Neural cell (in vitro differentiated cells): ENCODE measurements around the gene CIT. TPM values are rescaled to one million over a fixed set of nuclear protein-coding genes. Genes with fewer than 3 reads are reported as not detected.

Experiments
- H2AFZ ChIP-seq: fragments of 200-600, 300-800 bp; sonication (generic), shearing (Covaris generic); 2 replicates; pipeline ENCODE4 v1.6.0; 2014; ENCODE audit warnings: low read depth, mild to moderate bottlenecking, antibody characterized with exemption, low read length, moderate library complexity
- H3F3A ChIP-seq: fragments of 200-600 bp; shearing (Covaris generic); 2 replicates; pipeline ENCODE4 v1.6.1; 2016; ENCODE audit warnings: mild to moderate bottlenecking, moderate library complexity, mixed read lengths, antibody characterized with exemption, low read length; ENCODE audit not compliant: insufficient read depth, poor library complexity, severe bottlenecking
- H3K27ac ChIP-seq: fragments of 200-600, 300-800 bp; sonication (generic), shearing (Covaris generic); 2 replicates; pipeline ENCODE4 v1.5.1; 2014; ENCODE audit warnings: mild to moderate bottlenecking, low read length, moderate library complexity
- H3K27me3 ChIP-seq: fragments of 300-800, 200-600 bp; sonication (generic), shearing (Covaris generic); 2 replicates; pipeline ENCODE4 v1.6.0; 2014; ENCODE audit warnings: mild to moderate bottlenecking, low read depth, low read length, moderate library complexity; ENCODE audit not compliant: insufficient read depth
- H3K36me3 ChIP-seq: fragments of 300-800, 200-600 bp; sonication (generic), shearing (Covaris generic); 2 replicates; pipeline ENCODE4 v1.5.1; 2014; ENCODE audit warnings: mild to moderate bottlenecking, antibody characterized with exemption, low read length, moderate library complexity; ENCODE audit not compliant: insufficient read depth
- H3K4me2 ChIP-seq: fragments of 300-800, 200-600 bp; sonication (generic), shearing (Covaris generic); 2 replicates; pipeline ENCODE4 v1.6.0; 2014; ENCODE audit warnings: mild to moderate bottlenecking, low read length
- H3K4me3 ChIP-seq: fragments of 300-800, 200-600 bp; sonication (generic), shearing (Covaris generic); 2 replicates; pipeline ENCODE4 v1.5.1; 2014; ENCODE audit warnings: mild to moderate bottlenecking, low read length, moderate library complexity
- H3K79me2 ChIP-seq: fragments of 200-600 bp; shearing (Covaris generic); replicated peaks from 2 replicates; pipeline ENCODE4 v1.6.0; 2014; ENCODE audit warnings: mild to moderate bottlenecking, low read length, moderate library complexity; ENCODE audit not compliant: insufficient read depth
- H3K9ac ChIP-seq: fragments of 300-800, 200-600 bp; sonication (generic), shearing (Covaris generic); 2 replicates; pipeline ENCODE4 v1.6.1; 2016; ENCODE audit warnings: mild to moderate bottlenecking, low read length, mixed read lengths
- H3K9me2 ChIP-seq: fragments of 200-600 bp; shearing (Covaris generic); 2 replicates; pipeline ENCODE4 v1.6.1; 2016; ENCODE audit warnings: mild to moderate bottlenecking, low read length, mixed read lengths; ENCODE audit not compliant: insufficient read depth
- H3K9me3 ChIP-seq: fragments of 200-600, 300-800 bp; sonication (generic), shearing (Covaris generic); 2 replicates; pipeline ENCODE4 v1.6.1; 2016; ENCODE audit warnings: mild to moderate bottlenecking, mixed run types, low read length, moderate library complexity, mixed read lengths
- H4K20me1 ChIP-seq: fragments of 200-600 bp; shearing (Covaris generic); 2 replicates; pipeline ENCODE4 v1.6.1; 2016; ENCODE audit warnings: mild to moderate bottlenecking, mixed run types; ENCODE audit not compliant: insufficient read depth
- CTCF ChIP-seq: fragments of 450-650 bp; IDR thresholded peaks from 2 replicates; pipeline ENCODE4 v1.5.1; 2014; ENCODE audit warnings: antibody characterized with exemption, mild to moderate bottlenecking, moderate library complexity; ENCODE audit not compliant: poor library complexity, severe bottlenecking
- EP300 ChIP-seq: fragments of 450-650 bp; conservative IDR thresholded peaks from 2 replicates; pipeline ENCODE4 v1.6.1; 2014; ENCODE audit warnings: antibody characterized with exemption, mild to moderate bottlenecking, moderate library complexity; ENCODE audit not compliant: poor library complexity, severe bottlenecking
- EZH2 ChIP-seq: fragments of 200-600, 300-800 bp; shearing (Covaris generic), sonication (generic); IDR thresholded peaks from 2 replicates; pipeline ENCODE4 v1.6.1; 2014; ENCODE audit warnings: antibody characterized with exemption, low read length, borderline replicate concordance, mild to moderate bottlenecking; ENCODE audit not compliant: insufficient read depth, poor library complexity, severe bottlenecking
- MXI1 ChIP-seq: fragments of 450-650 bp; conservative IDR thresholded peaks from 2 replicates; pipeline ENCODE4 v1.6.1; 2014; ENCODE audit warnings: antibody characterized with exemption, mild to moderate bottlenecking; ENCODE audit not compliant: poor library complexity, severe bottlenecking
- POLR2AphosphoS5 ChIP-seq: IDR thresholded peaks from 2 replicates; pipeline ENCODE4 v1.6.1; 2012
- RAD21 ChIP-seq: fragments of 450-650 bp; conservative IDR thresholded peaks from 2 replicates; pipeline ENCODE4 v1.6.1; 2014; ENCODE audit warnings: antibody characterized with exemption, mild to moderate bottlenecking, moderate library complexity
- REST ChIP-seq: IDR thresholded peaks from 2 replicates; pipeline ENCODE4 v1.6.1; 2012; ENCODE audit warnings: borderline replicate concordance
- SMC3 ChIP-seq: fragments of 450-650 bp; conservative IDR thresholded peaks from 2 replicates; pipeline ENCODE4 v1.6.1; 2014; ENCODE audit warnings: antibody characterized with exemption, mild to moderate bottlenecking, moderate library complexity; ENCODE audit not compliant: poor library complexity
- TAF1 ChIP-seq: IDR thresholded peaks from 2 replicates; pipeline ENCODE4 v1.6.1; 2012; ENCODE audit warnings: low read depth
- polyA plus RNA-seq: library from polyadenylated mRNA; depleted of rRNA; stranded (reverse); fragments of >200 nt; gene quantifications from 2 replicates; pipeline ENCODE4 v1.2.3, GENCODE V29; 2014

The CIT gene
- polyA plus RNA-seq, 1 donor from 2014 or later = 3.3 TPM

GRCh38 chr12:119684711-119685369, 192.3 kb downstream of the CIT start:
- Histone ChIP-seq H3K36me3 (peaks cover 8% of the 10 kb centered on the region), H3F3A (no peaks in the 10 kb centered on the region), H3K27me3 (no peaks in the 10 kb centered on the region), H2AFZ (no peak overlapping the region), H3K27ac (no peak overlapping the region), H3K9me3 (no peaks in the 10 kb centered on the region), H3K9me2 (no peaks in the 10 kb centered on the region), H3K4me3 (no peak overlapping the region), H3K9ac (no peak overlapping the region), H4K20me1 (no peaks in the 10 kb centered on the region), H3K79me2 (no peaks in the 10 kb centered on the region), H3K4me2 (no peak overlapping the region)
- no peak for TF ChIP-seq EZH2

GRCh38 chr12:119683816-119684215, 193.3 kb downstream of the CIT start:
- Histone ChIP-seq H3K9ac (no peak overlapping the region), H3K4me2 (no peak overlapping the region), H2AFZ (no peak overlapping the region), H3K9me3 (no peaks in the 10 kb centered on the region), H3K4me3 (no peak overlapping the region), H3K27ac (no peak overlapping the region), H3K9me2 (no peaks in the 10 kb centered on the region), H3F3A (no peaks in the 10 kb centered on the region), H3K79me2 (no peaks in the 10 kb centered on the region), H3K27me3 (no peaks in the 10 kb centered on the region), H3K36me3 (peaks cover 11% of the 10 kb centered on the region), H4K20me1 (no peaks in the 10 kb centered on the region)
- no peak for TF ChIP-seq REST
- TF ChIP-seq CTCF = no peak
- TF ChIP-seq TAF1 = no peak
- TF ChIP-seq POLR2AphosphoS5 = no peak
- no peak for TF ChIP-seq EP300
- TF ChIP-seq SMC3 = no peak
- no peak for TF ChIP-seq RAD21
- TF ChIP-seq EZH2 = no peak
- TF ChIP-seq MXI1 = no peak

- Histone ChIP-seq H3K9me3 (no peaks in the 10 kb centered on the region), H3F3A (no peaks in the 10 kb centered on the region), H3K4me2 (no peak overlapping the region), H3K36me3 (peaks cover 13% of the 10 kb centered on the region), H3K79me2 (no peaks in the 10 kb centered on the region), H3K27ac (no peak overlapping the region), H3K4me3 (no peak overlapping the region), H2AFZ (no peak overlapping the region), H3K9ac (no peak overlapping the region), H3K9me2 (no peaks in the 10 kb centered on the region), H4K20me1 (no peaks in the 10 kb centered on the region), H3K27me3 (no peaks in the 10 kb centered on the region)
- TF ChIP-seq TAF1 (no peak), MXI1 (no peak), CTCF (no peak), REST (no peak), EP300 (no peak), SMC3 (no peak), POLR2AphosphoS5 (no peak), RAD21 (no peak)
Measured at GRCh38 chr12:119683413-119683812, 193.7 kb downstream of the CIT start.
